GM19099 (cell line): Measurements from ENCODE around the gene KIF26B.

Source experiments
- POLR2A ChIP-seq: IDR thresholded peaks from 3 replicates; pipeline ENCODE4 v1.6.1; 2011; ENCODE audit warnings: low read depth; ENCODE audit not compliant: insufficient read length; ENCODE audit errors: extremely low read depth

The KIF26B gene

DNA sequence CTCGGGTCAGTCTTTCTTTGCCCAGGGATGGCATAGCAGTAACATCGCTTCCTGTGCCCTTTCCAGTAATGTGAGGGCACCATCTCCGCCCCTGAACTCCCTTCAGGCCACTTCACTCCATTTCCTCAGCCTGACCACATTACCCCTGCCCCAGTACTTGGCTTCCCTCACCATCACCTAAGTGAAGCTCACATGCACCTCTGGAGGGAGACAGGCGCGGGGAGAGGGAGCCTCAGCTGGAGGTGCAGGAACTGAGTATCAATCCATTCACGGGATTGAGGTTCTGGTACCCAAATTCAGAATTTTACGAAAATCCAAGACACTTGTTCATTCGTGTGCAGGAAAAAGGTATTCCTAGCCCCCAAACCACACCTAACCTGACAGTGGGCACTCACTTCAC is 540.4 kb downstream of the KIF26B start:
- TF ChIP-seq POLR2A: no peak

- TF ChIP-seq POLR2A: no peak
Measured at GRCh38 chr1:245698116-245698515, 543.3 kb downstream of the KIF26B start.

GRCh38 chr1:245698860-245699259 is 544.1 kb downstream of the KIF26B start:
- TF ChIP-seq POLR2A: no peak

DNA sequence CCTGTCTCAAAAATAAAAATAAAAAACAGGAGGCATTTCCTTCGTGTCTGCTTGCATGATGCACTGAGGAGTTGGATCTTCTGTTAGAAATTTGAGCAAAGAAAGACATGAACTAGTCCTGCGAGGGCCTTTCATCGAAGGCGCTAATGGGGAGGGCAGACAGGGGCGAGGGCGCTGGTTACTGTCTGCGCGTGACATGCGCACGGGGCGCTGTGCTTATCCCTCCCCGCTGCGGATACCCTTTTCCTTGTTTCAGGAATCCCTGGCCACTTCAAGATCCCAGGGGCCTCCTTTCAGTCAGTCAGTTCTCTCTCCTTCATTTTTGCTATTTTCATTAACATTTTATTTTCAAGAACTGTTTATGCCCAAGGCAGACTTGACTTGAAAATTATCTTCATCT is 545.8 kb downstream of the KIF26B start:
- no peak for TF ChIP-seq POLR2A

DNA sequence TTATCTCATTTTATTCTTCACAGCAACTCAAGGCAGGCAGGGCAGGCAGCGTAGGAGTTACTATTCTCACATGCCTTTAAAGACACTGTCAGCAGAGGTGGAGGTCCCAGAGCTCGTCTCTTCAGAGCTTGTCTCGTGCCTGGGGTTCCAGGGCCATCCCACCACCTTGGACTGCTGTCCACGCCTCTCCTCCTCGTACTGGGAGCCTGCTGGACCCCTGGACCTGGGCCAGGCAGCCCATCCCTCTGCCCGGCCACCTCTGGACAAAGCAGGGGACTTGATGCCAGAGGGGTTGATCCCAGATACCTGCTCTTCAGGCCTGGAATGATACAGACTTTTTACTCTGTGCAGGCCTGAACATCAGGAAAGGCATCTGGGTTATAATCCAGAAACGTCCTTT is 546.8 kb downstream of the KIF26B start:
- no peak for TF ChIP-seq POLR2A

GRCh38 chr1:245702346-245702745 is 547.6 kb downstream of the KIF26B start:
- no peak for TF ChIP-seq POLR2A

GRCh38 chr1:245704341-245704740 is 549.6 kb downstream of the KIF26B start:
- TF ChIP-seq POLR2A: no peak

GRCh38 chr1:245704765-245705164 is 550.0 kb downstream of the KIF26B start:
- TF ChIP-seq POLR2A: no peak

- no peak for TF ChIP-seq POLR2A
Measured at GRCh38 chr1:245707941-245708340, 553.2 kb downstream of the KIF26B start.

DNA sequence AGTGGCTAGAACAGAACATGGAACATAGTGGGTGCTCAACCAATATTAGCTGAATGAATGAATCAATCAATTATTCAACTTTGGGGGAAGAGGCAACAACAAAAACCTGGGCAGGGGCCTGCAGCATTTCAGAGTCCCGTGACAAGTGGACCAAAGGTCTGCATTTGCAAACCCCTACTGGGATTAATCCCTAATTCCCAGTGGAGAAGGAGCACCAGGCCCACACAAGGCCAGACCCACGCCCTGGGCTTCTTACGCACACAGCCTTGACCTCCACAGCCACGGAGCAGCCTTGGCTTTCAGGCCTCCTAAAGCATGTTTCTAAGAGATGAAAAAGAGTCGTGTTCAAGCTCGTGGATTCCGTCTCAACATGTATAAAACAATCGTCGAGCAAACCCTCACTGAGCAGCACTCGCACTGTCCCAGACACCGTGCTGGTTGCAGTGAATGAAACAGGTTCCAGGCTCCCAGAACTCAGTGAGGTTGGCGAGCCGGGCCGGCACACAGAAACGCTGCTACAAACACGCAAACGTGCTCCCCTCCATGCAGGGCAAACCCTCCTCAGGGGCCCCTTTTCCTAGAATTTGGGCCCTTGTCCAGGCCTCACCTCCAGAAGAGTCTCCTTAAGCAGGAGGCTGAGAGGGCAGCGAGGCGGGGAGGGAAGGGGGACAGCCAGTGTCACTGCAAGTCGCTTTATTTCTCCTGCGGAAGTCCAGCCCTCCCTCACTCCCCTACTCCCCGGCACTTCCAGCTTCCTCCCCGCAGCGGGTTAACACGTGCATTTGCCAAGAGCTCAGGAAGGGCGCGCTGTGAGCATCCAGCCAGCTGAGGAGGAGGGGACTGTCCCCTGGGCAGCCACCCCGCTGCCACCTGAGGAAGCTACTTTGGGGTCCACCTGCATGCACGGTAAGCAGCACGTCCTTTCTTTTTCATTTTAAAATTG is 556.4 kb downstream of the KIF26B start:
- no peak for TF ChIP-seq POLR2A

GRCh38 chr1:245715291-245715701 is 560.5 kb downstream of the KIF26B start:
- no peak for TF ChIP-seq POLR2A

GRCh38 chr1:245715970-245716369 is 561.2 kb downstream of the KIF26B start:
- TF ChIP-seq POLR2A: no peak

DNA sequence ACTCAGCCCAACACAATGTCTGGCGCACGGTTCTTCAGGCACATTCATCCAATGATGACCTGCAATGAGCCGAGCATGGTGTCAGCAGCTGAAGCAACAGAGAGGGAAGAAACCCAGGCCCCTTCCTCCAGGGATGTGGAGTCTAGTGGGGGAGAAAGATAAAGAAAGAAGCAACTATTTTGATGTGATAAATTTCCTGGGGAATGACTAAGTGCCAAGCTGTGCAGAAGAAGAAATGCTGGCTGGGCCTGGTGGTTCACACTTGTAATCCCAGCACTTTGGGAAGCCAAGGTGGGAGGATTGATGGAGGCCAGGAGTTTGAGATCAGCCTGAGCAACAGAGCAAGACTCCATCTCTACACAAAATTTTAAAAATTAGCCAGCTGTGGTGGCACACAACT is 561.8 kb downstream of the KIF26B start:
- no peak for TF ChIP-seq POLR2A

- no peak for TF ChIP-seq POLR2A
Measured at GRCh38 chr1:245717611-245718010, 562.8 kb downstream of the KIF26B start.

DNA sequence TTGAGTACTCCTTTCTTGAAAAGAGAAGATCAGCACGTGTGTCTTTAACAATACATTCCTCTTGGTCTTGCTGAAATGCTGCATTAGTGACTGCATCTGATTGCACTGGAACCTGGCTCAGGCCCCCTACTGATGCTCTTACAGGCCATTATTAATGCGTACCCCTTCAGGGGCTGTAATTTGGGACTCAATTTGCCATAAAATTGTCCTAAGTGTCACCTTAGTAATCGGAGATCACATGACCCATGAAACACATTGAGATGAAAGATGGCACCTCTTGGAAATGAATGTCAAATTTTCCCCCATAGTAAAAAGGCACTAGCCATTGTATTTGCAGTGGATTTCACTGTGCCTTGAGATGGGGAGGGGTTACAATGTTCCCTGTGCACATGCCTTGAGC is 563.3 kb downstream of the KIF26B start:
- no peak for TF ChIP-seq POLR2A

GRCh38 chr1:245718951-245719350 is 564.2 kb downstream of the KIF26B start:
- no peak for TF ChIP-seq POLR2A
